Upper lobe of left lung (tissue), 6 donors: ENCODE measurements around the gene PTPRR. TPM values are rescaled to one million over a fixed set of nuclear protein-coding genes. Genes with fewer than 3 reads are reported as not detected.

Source experiments
- ATAC-seq, 2 donors: fragments of 200-7000 bp; cut with Tn5 transposase; one replicate each; pipeline ENCODE4 v1.9.1; 2022; ENCODE audit warnings: mild to moderate bottlenecking in 2 of 2, moderate library complexity in 2 of 2; ENCODE audit not compliant: low FRiP score in 2 of 2
- DNase-seq, 2 donors: peaks; one replicate each; pipeline ENCODE4 v3.0.0-alpha.2; 2019 to 2020
- H3K27ac ChIP-seq, 4 donors: fragments of 200-600 bp; sonication (generic); one replicate each; pipeline ENCODE4 v1.5.1; 2016 to 2019
- H3K27me3 ChIP-seq, 4 donors: fragments of 200-600 bp; sonication (generic); one replicate each; pipeline ENCODE4 v1.5.1; 2017 to 2019
- H3K36me3 ChIP-seq, 4 donors: fragments of 200-600 bp; sonication (generic); one replicate each; pipeline ENCODE4 v1.5.1; 2016 to 2019
- H3K4me1 ChIP-seq, 4 donors: fragments of 200-600 bp; sonication (generic); one replicate each; pipeline ENCODE4 v1.5.1; 2018 to 2019
- H3K4me3 ChIP-seq, 4 donors: fragments of 200-600 bp; sonication (generic); one replicate each; pipeline ENCODE4 v1.5.1; 2017 to 2019; ENCODE audit warnings: mild to moderate bottlenecking in 2 of 4, moderate library complexity in 1 of 4
- H3K9me3 ChIP-seq, 4 donors: fragments of 200-600 bp; sonication (generic); one replicate each; pipeline ENCODE4 v1.5.1; 2018 to 2019
- EP300 ChIP-seq, 4 donors: sonication (generic); formaldehyde crosslinking; IDR thresholded peaks; one replicate each; pipeline ENCODE4 v1.5.1; 2017; ENCODE audit warnings: antibody characterized with exemption in 4 of 4, control low read depth in 2 of 4
- POLR2A ChIP-seq, 4 donors: fragments of 450-650 bp; IDR thresholded peaks; one replicate each; pipeline ENCODE4 v1.5.1; 2016 to 2017; ENCODE audit warnings: antibody characterized with exemption in 4 of 4, mild to moderate bottlenecking in 2 of 4
- POLR2AphosphoS5 ChIP-seq, 2 donors: sonication (generic); formaldehyde crosslinking; IDR thresholded peaks; one replicate each; pipeline ENCODE4 v1.5.1; 2017; ENCODE audit warnings: antibody characterized with exemption in 2 of 2
- WGBS, 2 donors: methylation state at CpG; one replicate each; pipeline ENCODE4 v1.1.5; 2017 to 2018; 5-methylcytosine and 5-hydroxymethylcytosine counted together
- total RNA-seq, 6 donors: library from RNA; depleted of rRNA in 4 of 6; stranded (reverse); fragments of >200 nt in 4 of 6; gene quantifications; one replicate each; pipeline versions ENCODE4 v1.1.0 to v1.2.1, GENCODE V29; 2016 to 2021
- TF ChIP-seq, protein P1 (sequence below), 6 experiments: fragments of 450-650 bp in 4 of 6; fragments of 200-600 bp in 2 of 6; sonication (generic) in 2 of 6; IDR thresholded peaks; one replicate each; pipeline ENCODE4 v1.5.1; 2016 to 2019; ENCODE audit warnings: antibody characterized with exemption in 6 of 6
- donor health status: DM: no; HTN: no; CAD: no; lungs with moderate emphysema.
- donor health status: DM: no; HTN: yes; CAD: no; lungs with severe emphysema.

Gene PTPRR
- total RNA-seq, 6 donors from 2014 or later, result 0.30 to 2.7 (median 0.79) TPM; not detected in 1

DNA sequence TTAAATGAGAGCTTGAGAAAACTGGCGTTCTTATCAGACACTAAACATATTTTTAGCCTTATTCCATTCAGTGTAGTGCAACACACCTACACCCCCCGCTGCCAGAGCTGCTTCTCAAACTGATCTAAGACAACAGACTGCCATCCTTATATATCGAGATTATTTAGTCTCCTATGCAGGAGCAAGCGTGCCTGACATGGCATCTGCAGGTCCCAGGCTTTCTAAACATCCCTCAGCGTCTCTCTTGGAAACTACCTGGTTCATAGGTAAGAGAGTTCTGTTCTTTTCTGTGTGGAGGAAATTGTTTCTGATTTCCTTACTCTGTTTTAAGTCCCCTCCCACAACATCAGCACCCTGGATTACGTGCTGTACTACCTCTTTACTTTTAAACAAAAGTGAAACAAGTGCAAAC is 166.2 kb downstream of the PTPRR start:
- no peak for ATAC-seq
- Histone ChIP-seq H3K4me1 (no peaks in the 10 kb centered on the region), H3K9me3 (no peaks in the 10 kb centered on the region), H3K36me3 (no peaks in the 10 kb centered on the region), H3K27ac (no peak overlapping the region), H3K27me3 (no peaks in the 10 kb centered on the region), H3K4me3 (no peak overlapping the region)
- DNase-seq, result no peak
- TF ChIP-seq EP300 (IDR thresholded peaks at IDR 0.05), result no peak
- TF ChIP-seq, protein P1, sequence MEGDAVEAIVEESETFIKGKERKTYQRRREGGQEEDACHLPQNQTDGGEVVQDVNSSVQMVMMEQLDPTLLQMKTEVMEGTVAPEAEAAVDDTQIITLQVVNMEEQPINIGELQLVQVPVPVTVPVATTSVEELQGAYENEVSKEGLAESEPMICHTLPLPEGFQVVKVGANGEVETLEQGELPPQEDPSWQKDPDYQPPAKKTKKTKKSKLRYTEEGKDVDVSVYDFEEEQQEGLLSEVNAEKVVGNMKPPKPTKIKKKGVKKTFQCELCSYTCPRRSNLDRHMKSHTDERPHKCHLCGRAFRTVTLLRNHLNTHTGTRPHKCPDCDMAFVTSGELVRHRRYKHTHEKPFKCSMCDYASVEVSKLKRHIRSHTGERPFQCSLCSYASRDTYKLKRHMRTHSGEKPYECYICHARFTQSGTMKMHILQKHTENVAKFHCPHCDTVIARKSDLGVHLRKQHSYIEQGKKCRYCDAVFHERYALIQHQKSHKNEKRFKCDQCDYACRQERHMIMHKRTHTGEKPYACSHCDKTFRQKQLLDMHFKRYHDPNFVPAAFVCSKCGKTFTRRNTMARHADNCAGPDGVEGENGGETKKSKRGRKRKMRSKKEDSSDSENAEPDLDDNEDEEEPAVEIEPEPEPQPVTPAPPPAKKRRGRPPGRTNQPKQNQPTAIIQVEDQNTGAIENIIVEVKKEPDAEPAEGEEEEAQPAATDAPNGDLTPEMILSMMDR (IDR thresholded peaks at IDR 0.05), result no peak
- TF ChIP-seq POLR2A (IDR thresholded peaks at IDR 0.05), result no peak
- TF ChIP-seq POLR2AphosphoS5 (IDR thresholded peaks at IDR 0.05), result no peak
- 51 to 56% methylated on average over 6 of the region's 6 CpGs for WGBS, 2 donors

DNA sequence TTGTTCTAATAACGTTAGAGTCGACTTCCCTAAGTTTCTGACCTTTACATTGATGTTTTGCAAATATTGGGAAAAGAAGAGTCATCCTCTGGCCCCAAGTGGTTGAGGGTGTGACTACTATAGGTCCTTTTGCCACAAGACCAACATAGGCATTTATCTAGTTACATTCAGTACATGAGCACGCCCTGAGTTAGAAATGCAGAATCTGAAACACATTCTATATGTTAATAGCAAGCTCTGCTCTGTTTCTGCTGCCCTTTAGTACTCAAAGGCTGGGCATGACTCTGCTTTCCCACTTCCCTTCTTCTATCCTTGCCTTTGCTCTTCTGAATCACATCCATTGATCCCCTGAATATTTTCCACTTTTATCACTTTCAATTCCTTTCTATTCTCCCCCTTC is 168.2 kb downstream of the PTPRR start:
- DNase-seq (no peak), ATAC-seq (no peak)
- H3K27ac ChIP-seq, result no peak overlapping the region
- TF ChIP-seq EP300 (IDR thresholded peaks at IDR 0.05) (no peak), POLR2AphosphoS5 (IDR thresholded peaks at IDR 0.05) (no peak), POLR2A (IDR thresholded peaks at IDR 0.05) (no peak)
- TF ChIP-seq, protein P1 (IDR thresholded peaks at IDR 0.05), result no peak
- H3K4me3 ChIP-seq, result no peak overlapping the region
- no peaks in the 10 kb centered on the region for H3K9me3 ChIP-seq
- H3K27me3 ChIP-seq, result no peaks in the 10 kb centered on the region
- no peaks in the 10 kb centered on the region for H3K36me3 ChIP-seq
- no peaks in the 10 kb centered on the region for H3K4me1 ChIP-seq
- WGBS, 2 donors, result 82 to 95% methylated on average over 3 of the region's 3 CpGs

DNA sequence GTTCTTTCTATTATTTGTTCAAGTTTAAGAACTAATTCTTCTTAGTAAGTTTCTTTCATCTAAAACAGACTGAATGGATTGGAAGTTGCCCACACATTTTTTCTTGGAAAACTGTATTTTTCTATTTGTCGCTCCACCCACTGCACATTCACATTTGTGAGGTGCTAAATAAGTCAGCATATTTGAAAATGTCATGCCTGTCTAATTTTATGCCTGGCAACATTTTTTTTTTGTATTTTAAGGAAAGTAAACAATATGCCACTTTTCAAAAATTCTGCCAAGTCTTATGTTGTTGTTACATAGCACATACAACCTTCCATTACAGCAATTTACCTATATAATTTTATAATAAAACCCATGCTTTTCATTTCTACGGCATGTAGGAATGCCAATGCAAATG is 170.6 kb downstream of the PTPRR start:
- DNase-seq, result no peak
- no peak for ATAC-seq
- no peaks in the 10 kb centered on the region for H3K9me3 ChIP-seq
- H3K4me1 ChIP-seq, result no peaks in the 10 kb centered on the region
- no peak overlapping the region for H3K4me3 ChIP-seq
- WGBS, 2 donors, result 95 to 99% methylated on average over 2 of the region's 2 CpGs
- TF ChIP-seq EP300 (IDR thresholded peaks at IDR 0.05) (no peak), POLR2A (IDR thresholded peaks at IDR 0.05) (no peak), POLR2AphosphoS5 (IDR thresholded peaks at IDR 0.05) (no peak)
- TF ChIP-seq, protein P1 (IDR thresholded peaks at IDR 0.05), result no peak
- H3K27ac ChIP-seq, result no peak overlapping the region
- no peaks in the 10 kb centered on the region for H3K36me3 ChIP-seq
- no peaks in the 10 kb centered on the region for H3K27me3 ChIP-seq

DNA sequence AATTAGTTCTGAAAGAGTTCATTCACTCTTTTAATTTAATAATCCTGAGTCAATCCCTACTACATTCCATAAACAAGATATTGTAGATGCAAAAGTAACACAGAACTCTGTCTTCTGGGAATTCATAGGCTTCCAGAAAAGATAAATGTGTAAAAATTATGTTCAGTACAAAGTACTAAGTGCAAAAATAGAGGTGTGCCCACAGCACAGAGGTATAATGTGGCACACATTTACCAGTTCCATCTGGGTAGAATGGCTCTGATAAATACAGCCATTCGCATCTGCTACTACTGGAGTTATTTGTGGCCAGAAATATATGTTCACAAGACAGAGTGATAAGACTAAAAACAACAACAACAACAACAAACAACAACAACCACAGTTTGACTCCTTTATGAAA is 171.7 kb downstream of the PTPRR start:
- Histone ChIP-seq H3K27me3 (no peaks in the 10 kb centered on the region), H3K27ac (no peak overlapping the region), H3K4me1 (no peaks in the 10 kb centered on the region), H3K4me3 (no peak overlapping the region), H3K9me3 (no peaks in the 10 kb centered on the region), H3K36me3 (no peaks in the 10 kb centered on the region)
- WGBS, 2 donors, result 95 to 96% methylated on average over 1 of the region's 1 CpG
- no peak for TF ChIP-seq POLR2A (IDR thresholded peaks at IDR 0.05)
- no peak for TF ChIP-seq POLR2AphosphoS5 (IDR thresholded peaks at IDR 0.05)
- TF ChIP-seq, protein P1 (IDR thresholded peaks at IDR 0.05), result no peak
- no peak for TF ChIP-seq EP300 (IDR thresholded peaks at IDR 0.05)
- ATAC-seq (no peak), DNase-seq (no peak)

DNA sequence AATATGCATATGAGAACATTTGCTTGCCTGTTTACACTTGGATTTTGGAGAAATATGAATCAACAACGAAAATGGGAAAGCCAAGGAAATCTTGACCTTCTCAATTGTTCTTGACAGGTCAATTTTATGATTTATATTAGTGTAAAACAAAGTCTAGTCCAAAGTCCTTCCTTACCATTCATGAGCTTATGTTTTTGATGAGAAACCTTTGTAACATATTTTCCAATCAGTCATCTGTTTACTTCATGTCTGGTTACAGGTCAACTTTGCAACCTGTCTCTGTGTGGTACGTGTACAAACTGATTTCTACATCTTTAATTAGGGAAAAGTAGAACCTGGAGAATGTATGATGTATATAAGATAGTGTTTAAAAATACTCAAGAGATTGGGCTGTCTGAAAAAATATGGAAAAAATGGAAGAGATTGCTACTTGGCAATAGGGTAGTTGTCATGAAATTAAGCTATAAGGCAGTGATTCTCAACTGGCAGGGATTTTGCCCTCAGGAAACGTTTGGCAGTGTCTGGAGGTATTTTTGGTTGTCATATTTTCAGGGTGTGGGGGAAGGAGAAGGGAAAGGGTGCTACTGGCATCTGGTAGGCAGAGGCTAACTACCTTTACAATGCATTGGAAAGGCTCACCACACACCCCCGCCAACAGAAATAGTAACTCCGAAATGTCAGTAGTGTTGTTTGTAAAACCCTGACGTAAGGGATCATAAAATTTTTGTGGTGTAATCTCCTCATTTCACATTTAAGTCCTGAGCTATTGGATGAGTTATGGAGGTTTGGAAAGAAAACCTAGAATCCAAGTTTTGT is 172.9 kb downstream of the PTPRR start:
- Histone ChIP-seq H3K4me3 (no peak overlapping the region), H3K27me3 (no peaks in the 10 kb centered on the region), H3K27ac (no peak overlapping the region), H3K36me3 (no peaks in the 10 kb centered on the region), H3K9me3 (no peaks in the 10 kb centered on the region), H3K4me1 (no peaks in the 10 kb centered on the region)
- WGBS, 2 donors, result 83 to 85% methylated on average over 6 of the region's 6 CpGs
- DNase-seq (no peak), ATAC-seq (no peak)
- TF ChIP-seq, protein P1 (IDR thresholded peaks at IDR 0.05), result no peak
- TF ChIP-seq POLR2AphosphoS5 (IDR thresholded peaks at IDR 0.05) (no peak), EP300 (IDR thresholded peaks at IDR 0.05) (no peak), POLR2A (IDR thresholded peaks at IDR 0.05) (no peak)
